Naive thymus-derived CD4-positive, alpha-beta T cell (primary cell): ENCODE data around the gene KRTAP3-3. TPM values are rescaled to one million over a fixed set of nuclear protein-coding genes. Genes with fewer than 3 reads are reported as not detected.

Experiments
- ATAC-seq: fragments of 150-1000 bp; cut with Tn5 transposase; 2 replicates; pipeline ENCODE4 v1.10.0; 2021; ENCODE audit warnings: mild to moderate bottlenecking, moderate library complexity
- CTCF ChIA-PET: fragments of 350-600 bp; sonication (Branson Sonifier 250); formaldehyde crosslinking; loops from one replicate; lab custom pipeline; 2021; ENCODE audit warnings: antibody characterized with exemption; lab: Charles Lee
- POLR2A ChIA-PET: fragments of 350-600 bp; sonication (Branson Sonifier 250); formaldehyde crosslinking; loops from one replicate; lab custom pipeline; 2021; ENCODE audit warnings: antibody characterized with exemption, inconsistent platforms; lab: Charles Lee
- DNase-seq, 9 donors: peaks; one replicate each; pipeline versions ENCODE4 v3.0.0 to v3.0.0-alpha.2; 2020 to 2022; ENCODE audit warnings: mixed read lengths in 1 of 9
- H3K27ac ChIP-seq: one replicate; pipeline ENCODE4 v1.7.0; 2013; ENCODE audit warnings: mild to moderate bottlenecking, low read depth, low read length, moderate library complexity
- H3K27me3 ChIP-seq, 2 donors: one replicate each; pipeline ENCODE4 v1.7.0; 2013; ENCODE audit warnings: low read length in 2 of 2, mild to moderate bottlenecking in 2 of 2, moderate library complexity in 2 of 2; ENCODE audit not compliant: control insufficient read depth in 2 of 2, insufficient read depth in 2 of 2
- H3K36me3 ChIP-seq, 3 experiments: 1 replicate in 2 of 3; 2 replicates in 1 of 3; pipeline ENCODE4 v1.7.0; 2013; ENCODE audit warnings: low read length in 3 of 3, mild to moderate bottlenecking in 3 of 3, moderate library complexity in 1 of 3; ENCODE audit not compliant: insufficient read depth in 3 of 3, control insufficient read depth in 2 of 3
- H3K4me1 ChIP-seq, 2 donors: one replicate each; pipeline ENCODE4 v1.7.0; 2013; ENCODE audit warnings: low read length in 2 of 2, mild to moderate bottlenecking in 2 of 2, moderate library complexity in 1 of 2; ENCODE audit not compliant: control insufficient read depth in 2 of 2, insufficient read depth in 2 of 2
- H3K4me3 ChIP-seq: 2 replicates; pipeline ENCODE4 v1.7.0; 2013; ENCODE audit warnings: mild to moderate bottlenecking, low read length
- H3K9me3 ChIP-seq, 3 experiments: 1 replicate in 2 of 3; 2 replicates in 1 of 3; pipeline ENCODE4 v1.7.0; 2013; ENCODE audit warnings: low read length in 3 of 3; ENCODE audit not compliant: control insufficient read depth in 2 of 3
- H3K27ac Mint-ChIP-seq, 9 donors: one replicate each; pipeline ENCODE4 v1.8.0; 2020 to 2022; ENCODE audit warnings: mixed read lengths in 9 of 9, mild to moderate bottlenecking in 8 of 9, moderate library complexity in 5 of 9, inconsistent platforms in 2 of 9
- H3K27me3 Mint-ChIP-seq, 5 donors: one replicate each; pipeline ENCODE4 v1.8.0; 2021 to 2022; ENCODE audit warnings: mixed read lengths in 5 of 5, mild to moderate bottlenecking in 1 of 5
- H3K36me3 Mint-ChIP-seq, 5 donors: one replicate each; pipeline ENCODE4 v1.8.0; 2020 to 2022; ENCODE audit warnings: mixed read lengths in 5 of 5, mild to moderate bottlenecking in 3 of 5, inconsistent platforms in 1 of 5
- H3K4me1 Mint-ChIP-seq, 7 donors: one replicate each; pipeline ENCODE4 v1.8.0; 2020 to 2022; ENCODE audit warnings: mixed read lengths in 7 of 7, mild to moderate bottlenecking in 3 of 7, inconsistent platforms in 1 of 7
- H3K4me3 Mint-ChIP-seq, 10 donors: one replicate each; pipeline ENCODE4 v1.8.0; 2020 to 2022; ENCODE audit warnings: mild to moderate bottlenecking in 10 of 10, mixed read lengths in 10 of 10, moderate library complexity in 6 of 10, inconsistent platforms in 2 of 10
- H3K9me3 Mint-ChIP-seq, 11 donors: one replicate each; pipeline ENCODE4 v1.8.0; 2020 to 2022; ENCODE audit warnings: mixed read lengths in 11 of 11, mild to moderate bottlenecking in 4 of 11, inconsistent platforms in 1 of 11, moderate library complexity in 1 of 11
- intact Hi-C, 2 donors: fragments of 100-400 bp; cut with micrococcal nuclease; formaldehyde crosslinking; loops; one replicate each; pipeline ENCODE4 v1.15.1; 2023
- polyA plus RNA-seq, 2 donors: library from polyadenylated mRNA; unstranded; fragments of 300-500 nt; fragmentation: Illumina TruSeq; gene quantifications; one replicate each; pipeline ENCODE4 v1.2.3, GENCODE V29; 2021
- total RNA-seq, 6 experiments: library from RNA in 5 of 6; stranded (reverse) in 5 of 6; gene quantifications; 1 replicate in 5 of 6; 2 replicates in 1 of 6; pipeline ENCODE4 v1.2.3 and lab custom pipeline; 2021 to 2026

KRTAP3-3 gene
- total and polyA plus RNA-seq, 7 experiments from 2014 or later, result not detected

- no peaks in the 10 kb centered on the region for H3K27me3 ChIP-seq
- H3K27ac ChIP-seq, result no peak overlapping the region
- peaks cover 0 to 4% (median 0%) of the 10 kb centered on the region in 11 donors for H3K9me3 Mint-ChIP-seq
- no peak overlapping the region for H3K4me3 Mint-ChIP-seq
- no peak overlapping the region for H3K27ac Mint-ChIP-seq
- ChIA-PET CTCF (interaction anchor here (0.6 to 0.7 kb wide), 2 partner anchors 283 to 704 kb away, joined by 3 read pairs; no protein-coding TSS in a partner anchor), POLR2A (no interaction called here)
- no peaks in the 10 kb centered on the region for H3K36me3 Mint-ChIP-seq
- no peaks in the 10 kb centered on the region for H3K36me3 ChIP-seq
- DNase-seq, result no peak
- H3K4me1 Mint-ChIP-seq, result peaks cover 0 to 4% (median 0%) of the 10 kb centered on the region in 7 donors
- H3K27me3 Mint-ChIP-seq, result peaks cover 51 to 74% (median 59%) of the 10 kb centered on the region in 5 donors
- H3K4me3 ChIP-seq, result no peak overlapping the region
- H3K4me1 ChIP-seq, result no peaks in the 10 kb centered on the region
- no peaks in the 10 kb centered on the region for H3K9me3 ChIP-seq
- intact Hi-C loops, result no loop called here
- no peak for ATAC-seq
Observed at GRCh38 chr17:40945414-40945813, 48.5 kb downstream of the KRTAP3-3 start.

- no peak overlapping the region for H3K4me3 Mint-ChIP-seq
- H3K4me3 ChIP-seq, result no peak overlapping the region
- H3K9me3 Mint-ChIP-seq, result peaks cover 0 to 4% (median 0%) of the 10 kb centered on the region in 11 donors
- ATAC-seq (no peak), DNase-seq (no peak)
- H3K27me3 ChIP-seq, result no peaks in the 10 kb centered on the region
- H3K4me1 ChIP-seq, result no peaks in the 10 kb centered on the region
- peaks cover 43 to 66% (median 53%) of the 10 kb centered on the region in 5 donors for H3K27me3 Mint-ChIP-seq
- CTCF ChIA-PET, result no interaction called here
- H3K4me1 Mint-ChIP-seq, result peaks cover 0 to 4% (median 0%) of the 10 kb centered on the region in 7 donors
- POLR2A ChIA-PET, result no interaction called here
- H3K9me3 ChIP-seq, result no peaks in the 10 kb centered on the region
- intact Hi-C loops, result no loop called here
- no peak overlapping the region for H3K27ac ChIP-seq
- H3K36me3 ChIP-seq, result no peaks in the 10 kb centered on the region
- H3K27ac Mint-ChIP-seq, result no peak overlapping the region
- H3K36me3 Mint-ChIP-seq, result no peaks in the 10 kb centered on the region
Observed at GRCh38 chr17:40944531-40944930, 49.4 kb downstream of the KRTAP3-3 start.

Other genes with a start within 250 kb of the KRTAP3-3 start
Only the 30 nearest of the 36 such genes appear.
- gene KRT28, start 194.2 kb downstream of the KRTAP3-3 start, total RNA-seq, result not detected
- not detected for gene KRT28, start 194.2 kb downstream of the KRTAP3-3 start, polyA plus RNA-seq
- 10 to 100 TPM; 23.8 to 43.4 (median 35.3) TPM for gene KRT10, start 171.6 kb downstream of the KRTAP3-3 start, total RNA-seq
- gene KRT10, start 171.6 kb downstream of the KRTAP3-3 start, polyA plus RNA-seq, result 100 to 1,000 TPM; 143 to 189 TPM
- not detected for gene KRT12, start 126.9 kb downstream of the KRTAP3-3 start, total RNA-seq
- gene KRT12, start 126.9 kb downstream of the KRTAP3-3 start, polyA plus RNA-seq, result not detected
- gene KRT20, start 108.9 kb downstream of the KRTAP3-3 start, total RNA-seq, result not detected
- gene KRT20, start 108.9 kb downstream of the KRTAP3-3 start, polyA plus RNA-seq, result not detected
- under 1 TPM in 1 of 5 experiments, not detected in 4; 0.83 TPM for gene KRT23, start 56.5 kb downstream of the KRTAP3-3 start, total RNA-seq
- gene KRT23, start 56.5 kb downstream of the KRTAP3-3 start, polyA plus RNA-seq, result not detected
- not detected for gene KRT39, start 27.2 kb downstream of the KRTAP3-3 start, total RNA-seq
- gene KRT39, start 27.2 kb downstream of the KRTAP3-3 start, polyA plus RNA-seq, result not detected
- not detected for gene KRT40, start 9.8 kb downstream of the KRTAP3-3 start, total RNA-seq
- gene KRT40, start 9.8 kb downstream of the KRTAP3-3 start, polyA plus RNA-seq, result not detected
- gene KRTAP3-2, start 5.7 kb upstream of the KRTAP3-3 start, total RNA-seq, result not detected
- not detected for gene KRTAP3-2, start 5.7 kb upstream of the KRTAP3-3 start, polyA plus RNA-seq
- not detected for gene KRTAP3-1, start 15.0 kb upstream of the KRTAP3-3 start, total RNA-seq
- not detected for gene KRTAP3-1, start 15.0 kb upstream of the KRTAP3-3 start, polyA plus RNA-seq
- not detected for gene KRTAP1-5, start 33.0 kb upstream of the KRTAP3-3 start, total RNA-seq
- gene KRTAP1-5, start 33.0 kb upstream of the KRTAP3-3 start, polyA plus RNA-seq, result not detected
- not detected for gene KRTAP1-4, start 36.0 kb upstream of the KRTAP3-3 start, total RNA-seq
- gene KRTAP1-4, start 36.0 kb upstream of the KRTAP3-3 start, polyA plus RNA-seq, result not detected
- not detected for gene KRTAP1-3, start 40.7 kb upstream of the KRTAP3-3 start, total RNA-seq
- gene KRTAP1-3, start 40.7 kb upstream of the KRTAP3-3 start, polyA plus RNA-seq, result not detected
- not detected for gene KRTAP1-1, start 47.3 kb upstream of the KRTAP3-3 start, total RNA-seq
- not detected for gene KRTAP1-1, start 47.3 kb upstream of the KRTAP3-3 start, polyA plus RNA-seq
- not detected for gene KRTAP2-1, start 53.2 kb upstream of the KRTAP3-3 start, total RNA-seq
- gene KRTAP2-1, start 53.2 kb upstream of the KRTAP3-3 start, polyA plus RNA-seq, result not detected
- gene KRTAP2-2, start 61.1 kb upstream of the KRTAP3-3 start, total RNA-seq, result not detected
- gene KRTAP2-2, start 61.1 kb upstream of the KRTAP3-3 start, polyA plus RNA-seq, result not detected
- gene KRTAP2-3, start 66.0 kb upstream of the KRTAP3-3 start, total RNA-seq, result not detected
- gene KRTAP2-3, start 66.0 kb upstream of the KRTAP3-3 start, polyA plus RNA-seq, result not detected
- gene KRTAP2-4, start 71.7 kb upstream of the KRTAP3-3 start, total RNA-seq, result not detected
- not detected for gene KRTAP2-4, start 71.7 kb upstream of the KRTAP3-3 start, polyA plus RNA-seq
- not detected for gene KRTAP4-7, start 90.0 kb upstream of the KRTAP3-3 start, total RNA-seq
- gene KRTAP4-7, start 90.0 kb upstream of the KRTAP3-3 start, polyA plus RNA-seq, result not detected
- gene KRTAP4-8, start 104.0 kb upstream of the KRTAP3-3 start, total RNA-seq, result not detected
- gene KRTAP4-8, start 104.0 kb upstream of the KRTAP3-3 start, polyA plus RNA-seq, result not detected
- not detected for gene KRTAP4-16, start 108.0 kb upstream of the KRTAP3-3 start, total RNA-seq
- gene KRTAP4-16, start 108.0 kb upstream of the KRTAP3-3 start, polyA plus RNA-seq, result not detected
- not detected for gene KRTAP4-9, start 111.2 kb upstream of the KRTAP3-3 start, total RNA-seq
- gene KRTAP4-9, start 111.2 kb upstream of the KRTAP3-3 start, polyA plus RNA-seq, result not detected
- gene KRTAP4-11, start 124.2 kb upstream of the KRTAP3-3 start, total RNA-seq, result not detected
- not detected for gene KRTAP4-11, start 124.2 kb upstream of the KRTAP3-3 start, polyA plus RNA-seq
- not detected for gene KRTAP4-12, start 130.0 kb upstream of the KRTAP3-3 start, total RNA-seq
- gene KRTAP4-12, start 130.0 kb upstream of the KRTAP3-3 start, polyA plus RNA-seq, result not detected
- not detected for gene KRTAP4-6, start 146.4 kb upstream of the KRTAP3-3 start, total RNA-seq
- gene KRTAP4-6, start 146.4 kb upstream of the KRTAP3-3 start, polyA plus RNA-seq, result not detected
- gene KRTAP4-5, start 155.7 kb upstream of the KRTAP3-3 start, total RNA-seq, result not detected
- not detected for gene KRTAP4-5, start 155.7 kb upstream of the KRTAP3-3 start, polyA plus RNA-seq
- gene KRTAP4-4, start 166.6 kb upstream of the KRTAP3-3 start, total RNA-seq, result not detected
- gene KRTAP4-4, start 166.6 kb upstream of the KRTAP3-3 start, polyA plus RNA-seq, result not detected
- not detected for gene KRTAP4-3, start 174.1 kb upstream of the KRTAP3-3 start, total RNA-seq
- not detected for gene KRTAP4-3, start 174.1 kb upstream of the KRTAP3-3 start, polyA plus RNA-seq
- gene KRTAP4-2, start 184.1 kb upstream of the KRTAP3-3 start, total RNA-seq, result not detected
- not detected for gene KRTAP4-2, start 184.1 kb upstream of the KRTAP3-3 start, polyA plus RNA-seq
- gene KRTAP4-1, start 190.7 kb upstream of the KRTAP3-3 start, total RNA-seq, result not detected
- gene KRTAP4-1, start 190.7 kb upstream of the KRTAP3-3 start, polyA plus RNA-seq, result not detected
- not detected for gene KRTAP9-1, start 195.7 kb upstream of the KRTAP3-3 start, total RNA-seq
- not detected for gene KRTAP9-1, start 195.7 kb upstream of the KRTAP3-3 start, polyA plus RNA-seq